CD14-positive monocyte (primary cell): ENCODE results near the gene NUP93. TPM values are rescaled to one million over a fixed set of nuclear protein-coding genes. Genes with fewer than 3 reads are reported as not detected.

ENCODE experiments used
- DNase-seq, 3 donors: peaks; one replicate each; pipeline ENCODE4 v3.0.0-alpha.2; 2011 to 2022
- H2AFZ ChIP-seq: 2 replicates; pipeline ENCODE4 v1.6.0; 2012; ENCODE audit warnings: mild to moderate bottlenecking, low read depth, low read length, inconsistent platforms; ENCODE audit not compliant: insufficient read depth, poor library complexity, severe bottlenecking
- H3K27ac ChIP-seq, 2 donors: 1 replicate in 1 of 2; 2 replicates in 1 of 2; pipeline ENCODE4 v1.5.1; 2012 to 2013; ENCODE audit warnings: low read length in 2 of 2, control low read depth in 1 of 2, inconsistent platforms in 1 of 2, low read depth in 1 of 2, mild to moderate bottlenecking in 1 of 2
- H3K27me3 ChIP-seq, 2 donors: one replicate each; pipeline versions ENCODE4 v1.6.0 to v1.6.1; 2011 to 2013; ENCODE audit warnings: low read length in 2 of 2; ENCODE audit not compliant: control insufficient read depth in 2 of 2, insufficient read depth in 2 of 2
- H3K36me3 ChIP-seq, 2 donors: replicated peaks in 1 of 2; 1 replicate in 1 of 2; 2 replicates in 1 of 2; pipeline versions ENCODE4 v1.5.1 to v1.6.1; 2012 to 2013; ENCODE audit warnings: low read length in 2 of 2, control low read depth in 1 of 2, inconsistent platforms in 1 of 2, mild to moderate bottlenecking in 1 of 2; ENCODE audit not compliant: insufficient read depth in 2 of 2, control insufficient read depth in 1 of 2
- H3K4me1 ChIP-seq, 2 donors: 1 replicate in 1 of 2; 2 replicates in 1 of 2; pipeline versions ENCODE4 v1.5.1 to v1.6.1; 2012 to 2013; ENCODE audit warnings: low read length in 2 of 2, control low read depth in 1 of 2, inconsistent platforms in 1 of 2, mild to moderate bottlenecking in 1 of 2, moderate library complexity in 1 of 2; ENCODE audit not compliant: insufficient read depth in 2 of 2, control insufficient read depth in 1 of 2
- H3K4me2 ChIP-seq: replicated peaks from 2 replicates; pipeline ENCODE3; 2012; ENCODE audit warnings: low read length, moderate library complexity, mild to moderate bottlenecking; ENCODE audit not compliant: poor library complexity, severe bottlenecking; ENCODE audit errors: extremely low read depth
- H3K4me3 ChIP-seq, 3 experiments: fragments of 200-600 bp in 1 of 3; sonication (generic) in 1 of 3; replicated peaks in 1 of 3; 1 replicate in 2 of 3; 2 replicates in 1 of 3; pipeline ENCODE4 v1.5.1; 2011 to 2013; ENCODE audit warnings: low read length in 3 of 3, mild to moderate bottlenecking in 3 of 3, control low read depth in 2 of 3, low read depth in 2 of 3, inconsistent platforms in 1 of 3, moderate library complexity in 1 of 3
- H3K79me2 ChIP-seq: 2 replicates; pipeline ENCODE4 v1.6.0; 2012; ENCODE audit warnings: mild to moderate bottlenecking, control low read depth, inconsistent platforms, low read length, moderate library complexity; ENCODE audit not compliant: insufficient read depth
- H3K9ac ChIP-seq: 2 replicates; pipeline ENCODE4 v1.6.0; 2017; ENCODE audit warnings: low read length, mild to moderate bottlenecking; ENCODE audit not compliant: insufficient read depth, poor library complexity, severe bottlenecking
- H3K9me3 ChIP-seq, 2 donors: replicated peaks in 1 of 2; 1 replicate in 1 of 2; 2 replicates in 1 of 2; pipeline versions ENCODE4 v1.5.1 to v1.6.1; 2012 to 2013; ENCODE audit warnings: low read length in 2 of 2, control low read depth in 1 of 2; ENCODE audit not compliant: control insufficient read depth in 1 of 2, insufficient read depth in 1 of 2
- H4K20me1 ChIP-seq: 2 replicates; pipeline ENCODE4 v1.6.0; 2012; ENCODE audit warnings: mild to moderate bottlenecking, low read length, control low read depth, moderate library complexity; ENCODE audit not compliant: insufficient read depth
- H3K27ac Mint-ChIP-seq, 7 donors: one replicate each; pipeline ENCODE4 v1.8.0; 2020; ENCODE audit warnings: mild to moderate bottlenecking in 7 of 7, mixed read lengths in 7 of 7, moderate library complexity in 6 of 7, inconsistent platforms in 2 of 7
- H3K27me3 Mint-ChIP-seq, 3 donors: one replicate each; pipeline ENCODE4 v1.8.0; 2021 to 2022; ENCODE audit warnings: low read depth in 3 of 3, mild to moderate bottlenecking in 3 of 3, mixed read lengths in 3 of 3, moderate library complexity in 3 of 3, inconsistent platforms in 1 of 3
- H3K36me3 Mint-ChIP-seq, 2 donors: one replicate each; pipeline ENCODE4 v1.8.0; 2020; ENCODE audit warnings: mixed read lengths in 2 of 2, inconsistent platforms in 1 of 2, mild to moderate bottlenecking in 1 of 2
- H3K4me1 Mint-ChIP-seq: one replicate; pipeline ENCODE4 v1.8.0; 2020; ENCODE audit warnings: mild to moderate bottlenecking, mixed read lengths
- H3K4me3 Mint-ChIP-seq, 2 donors: one replicate each; pipeline ENCODE4 v1.8.0; 2020; ENCODE audit warnings: mild to moderate bottlenecking in 2 of 2, mixed read lengths in 2 of 2, moderate library complexity in 1 of 2
- H3K9me3 Mint-ChIP-seq, 7 donors: one replicate each; pipeline ENCODE4 v1.8.0; 2020 to 2022; ENCODE audit warnings: mixed read lengths in 7 of 7, mild to moderate bottlenecking in 6 of 7, moderate library complexity in 6 of 7, inconsistent platforms in 2 of 7
- CTCF ChIP-seq: fragments of 200-600 bp; IDR thresholded peaks from one replicate; pipeline ENCODE4 v1.8.0; 2022; ENCODE audit warnings: antibody characterized with exemption, mild to moderate bottlenecking
- WGBS: methylation state at CpG from one replicate; pipeline ENCODE4 v1.1.5; 2013; ENCODE audit warnings: missing lambda C conversion rate; ENCODE audit not compliant: insufficient coverage; 5-methylcytosine and 5-hydroxymethylcytosine counted together
- intact Hi-C, 2 donors: fragments of 100-400 bp; cut with micrococcal nuclease; formaldehyde crosslinking; loops; one replicate each; pipeline versions ENCODE4 v1.15.0 to v1.15.1; 2023
- polyA plus RNA-seq, 3 donors: library from polyadenylated mRNA; depleted of rRNA in 1 of 3; unstranded in 2 of 3; stranded (reverse) in 1 of 3; fragments of 300-500 nt in 2 of 3; fragments of >200 nt in 1 of 3; fragmentation: Illumina TruSeq in 2 of 3; gene quantifications; 1 replicate in 2 of 3; 2 replicates in 1 of 3; pipeline ENCODE4 v1.2.3, GENCODE V29; 2012 to 2021

The NUP93 gene
- polyA plus RNA-seq, 3 donors, result 46.6 to 77.7 (median 59.4) TPM

GRCh38 chr16:56836410-56837230, 106.7 kb downstream of the NUP93 start:
- no peak overlapping the region for H3K27ac ChIP-seq
- H2AFZ ChIP-seq, result no peak overlapping the region
- H3K9ac ChIP-seq, result no peak overlapping the region
- peaks cover 89 to 98% of the 10 kb centered on the region in 2 donors for H3K36me3 ChIP-seq
- no peaks in the 10 kb centered on the region for H3K79me2 ChIP-seq
- intact Hi-C loops, result no loop called here
- Mint-ChIP-seq H3K36me3 (peaks cover 87 to 99% of the 10 kb centered on the region in 2 donors), H3K4me1 (no peaks in the 10 kb centered on the region), H3K4me3 (no peak overlapping the region), H3K27me3 (no peaks in the 10 kb centered on the region), H3K9me3 (no peaks in the 10 kb centered on the region), H3K27ac (no peak overlapping the region)
- no peaks in the 10 kb centered on the region for H4K20me1 ChIP-seq
- no peak for DNase-seq
- H3K4me2 ChIP-seq, result no peak overlapping the region
- no peaks in the 10 kb centered on the region for H3K4me1 ChIP-seq
- no peaks in the 10 kb centered on the region for H3K9me3 ChIP-seq
- no peak for TF ChIP-seq CTCF
- H3K27me3 ChIP-seq, result no peaks in the 10 kb centered on the region
- WGBS, result no CpG with 5 or more reads among the region's 5 CpGs
- no peak overlapping the region for H3K4me3 ChIP-seq

DNA sequence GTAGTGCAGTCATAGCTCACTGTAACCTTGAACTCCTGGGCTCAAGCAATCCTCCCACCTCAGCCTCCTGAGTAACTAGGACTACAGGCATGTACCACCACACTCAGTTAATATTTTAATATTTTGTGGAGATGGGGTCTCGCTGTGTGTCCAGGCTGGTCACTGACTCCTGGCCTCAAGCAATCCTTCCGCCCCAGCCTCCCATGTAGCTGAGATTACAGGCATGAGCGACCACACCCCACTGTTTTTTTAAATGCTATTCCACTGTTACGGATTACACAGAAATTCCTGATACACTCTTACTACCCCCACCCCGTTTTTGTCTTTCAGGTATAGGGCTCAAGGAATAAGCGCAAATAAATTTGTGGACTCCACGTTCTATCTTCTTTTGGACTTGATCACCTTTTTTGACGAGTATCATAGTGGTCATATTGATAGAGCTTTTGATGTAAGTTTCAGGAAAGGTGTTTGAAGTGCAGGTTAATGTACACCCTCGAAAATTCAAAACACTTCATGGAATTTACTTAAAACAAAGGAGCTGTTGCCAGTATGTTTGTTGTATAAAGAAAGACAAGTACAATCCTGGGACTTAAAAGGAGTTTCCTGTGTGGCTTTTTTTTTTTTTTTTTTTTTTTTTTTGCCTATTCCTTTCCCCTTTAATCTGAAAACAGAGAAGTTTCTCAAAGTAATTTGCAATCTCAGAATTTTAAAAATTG, 108.9 kb downstream of the NUP93 start:
- H3K4me2 ChIP-seq, result no peak overlapping the region
- TF ChIP-seq CTCF, result no peak
- intact Hi-C loops, result no loop called here
- H3K27ac Mint-ChIP-seq, result peak overlapping the region in 2 of 7 donors; percentile 31 to 44
- H3K27me3 ChIP-seq, result no peaks in the 10 kb centered on the region
- H3K4me3 Mint-ChIP-seq, result no peak overlapping the region
- H3K79me2 ChIP-seq, result no peaks in the 10 kb centered on the region
- H3K36me3 Mint-ChIP-seq, result peaks cover 85 to 99% of the 10 kb centered on the region in 2 donors
- H3K27ac ChIP-seq, result no peak overlapping the region
- H3K9me3 ChIP-seq, result no peaks in the 10 kb centered on the region
- H3K36me3 ChIP-seq, result peaks cover 91 to 98% of the 10 kb centered on the region in 2 donors
- DNase-seq, result no peak
- H3K4me1 ChIP-seq, result no peaks in the 10 kb centered on the region
- H2AFZ ChIP-seq, result no peak overlapping the region
- H3K4me3 ChIP-seq, result no peak overlapping the region
- H3K9ac ChIP-seq, result no peak overlapping the region
- peaks cover 0 to 2% (median 0%) of the 10 kb centered on the region in 3 donors for H3K27me3 Mint-ChIP-seq
- no peaks in the 10 kb centered on the region for H3K4me1 Mint-ChIP-seq
- no peaks in the 10 kb centered on the region for H4K20me1 ChIP-seq
- no peaks in the 10 kb centered on the region for H3K9me3 Mint-ChIP-seq
- WGBS, result 100% methylated on average over 3 of the region's 9 CpGs
